ENCODE data around the gene SPDYE1. TPM values are rescaled to one million over a fixed set of nuclear protein-coding genes. Genes with fewer than 3 reads are reported as not detected.
"Not testable (repeated sequence)": the region's sequence is repeated elsewhere in the genome, so short reads cannot be mapped to it uniquely, and the experiment has no call there.

Gene SPDYE1
- polyA plus RNA-seq, 1 donor (not counting 4 experiments of a cell fraction or from before 2014, with no cell fraction given), result not detected

DNA sequence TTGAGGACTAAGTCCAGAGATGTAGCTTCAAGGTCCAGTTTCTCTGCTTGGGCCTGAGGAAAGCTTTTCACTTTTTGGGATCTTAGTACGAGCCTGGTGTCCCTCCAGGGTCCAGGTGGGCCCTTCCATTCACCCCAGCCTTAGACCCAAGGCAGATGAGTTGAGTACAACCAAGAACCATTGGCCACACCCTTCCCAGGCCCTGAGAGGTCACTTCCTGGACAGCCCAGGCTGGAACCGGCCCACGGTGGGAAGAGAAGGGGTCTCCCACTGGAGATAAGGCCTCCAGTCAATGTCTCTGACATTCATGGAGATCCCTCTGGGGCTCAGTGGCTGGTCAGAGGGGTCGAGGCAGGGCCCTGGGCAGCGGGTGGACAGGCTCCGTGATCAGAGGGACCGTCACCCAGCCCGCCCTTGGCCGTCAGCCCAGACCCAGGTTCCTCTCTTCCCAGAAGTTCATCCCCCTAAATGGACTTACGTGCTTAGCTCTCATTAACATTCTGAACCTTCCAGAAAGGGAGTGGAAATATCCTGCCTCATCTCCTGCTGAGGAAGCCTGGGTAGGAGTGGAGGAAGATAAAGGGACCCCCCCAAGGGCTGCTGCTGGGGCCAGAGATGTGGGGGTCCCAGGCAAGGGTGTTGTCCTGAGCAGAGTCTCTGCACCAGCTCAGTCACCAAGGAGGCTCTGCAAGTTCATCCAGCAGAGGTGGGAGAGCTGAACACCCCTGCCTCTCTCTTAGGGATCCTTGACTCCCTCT, 22.8 kb upstream of the SPDYE1 start:
- H3K27ac ChIP-seq (ENCODE audit: control insufficient read depth, insufficient read depth, low read length); dilution Hi-C loops (cut with MboI; ENCODE audit: extremely low pct_ligation_motif_present, low sequenced_read_pairs); H3K9ac ChIP-seq (ENCODE audit: control insufficient read depth, extremely low read depth, insufficient read depth, low read length); H3K4me1 ChIP-seq (ENCODE audit: control insufficient read depth, extremely low read depth, insufficient read depth, low read length); DNase-seq (ENCODE audit: low read depth, low spot score); H3K4me2 ChIP-seq (ENCODE audit: control insufficient read depth, extremely low read depth, insufficient read depth, low read depth, low read length); H3K79me2 ChIP-seq (ENCODE audit: control insufficient read depth, insufficient read depth, low read length); H3K9me1 ChIP-seq (ENCODE audit: control insufficient read depth, extremely low read depth, insufficient read depth, low read length); H4K20me1 ChIP-seq (ENCODE audit: control insufficient read depth, extremely low read depth, insufficient read depth, low read length); H3K27me3 ChIP-seq (ENCODE audit: control insufficient read depth, extremely low read depth, insufficient read depth, low read length); H3K4me3 ChIP-seq (ENCODE audit: control insufficient read depth in 2 of 3, extremely low read depth in 1 of 3, insufficient read depth in 2 of 3, low read depth in 1 of 3, low read length in 3 of 3); H3K36me3 ChIP-seq (ENCODE audit: control insufficient read depth in 2 of 2, extremely low read depth in 1 of 2, insufficient read depth in 2 of 2, low read length in 2 of 2); H2AFZ ChIP-seq (ENCODE audit: control insufficient read depth, low read length); H3K9me3 ChIP-seq (ENCODE audit: control insufficient read depth, low read depth, low read length); FAIRE-seq: not testable (repeated sequence)

DNA sequence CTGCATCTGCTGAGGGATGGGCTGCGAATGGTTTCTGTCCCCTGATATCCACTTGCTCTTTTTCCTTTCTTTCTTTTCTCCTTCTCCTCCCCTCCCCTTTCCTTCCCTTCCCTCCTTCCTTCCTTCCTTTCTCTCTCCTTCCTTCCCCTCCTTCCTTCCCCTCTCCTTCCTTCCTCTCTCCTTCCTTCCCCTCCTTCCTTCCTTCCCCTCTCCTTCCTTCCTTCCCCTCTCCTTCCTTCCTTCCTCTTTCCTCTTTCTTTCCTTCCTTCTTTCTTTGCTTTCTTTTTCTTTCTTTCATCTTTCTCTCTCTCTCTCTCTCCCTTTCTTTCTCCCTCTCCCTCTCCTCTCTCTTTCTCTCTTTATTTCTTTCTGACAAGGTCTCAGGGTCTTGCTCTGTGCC, 20.2 kb upstream of the SPDYE1 start:
- dilution Hi-C loops (cut with MboI; ENCODE audit: extremely low pct_ligation_motif_present, low sequenced_read_pairs), result no loop called here
- Histone ChIP-seq H3K4me2 (ENCODE audit: control insufficient read depth, extremely low read depth, insufficient read depth, low read depth, low read length) (no peak overlapping the region), H3K27me3 (ENCODE audit: control insufficient read depth, extremely low read depth, insufficient read depth, low read length) (no peaks in the 10 kb centered on the region), H3K36me3 (ENCODE audit: control insufficient read depth in 2 of 2, extremely low read depth in 1 of 2, insufficient read depth in 2 of 2, low read length in 2 of 2) (no peaks in the 10 kb centered on the region), H4K20me1 (ENCODE audit: control insufficient read depth, extremely low read depth, insufficient read depth, low read length) (no peaks in the 10 kb centered on the region), H2AFZ (ENCODE audit: control insufficient read depth, low read length) (no peak overlapping the region), H3K9ac (ENCODE audit: control insufficient read depth, extremely low read depth, insufficient read depth, low read length) (no peak overlapping the region), H3K27ac (ENCODE audit: control insufficient read depth, insufficient read depth, low read length) (no peak overlapping the region), H3K9me3 (ENCODE audit: control insufficient read depth, low read depth, low read length) (no peaks in the 10 kb centered on the region), H3K4me3 (ENCODE audit: control insufficient read depth in 2 of 3, extremely low read depth in 1 of 3, insufficient read depth in 2 of 3, low read depth in 1 of 3, low read length in 3 of 3) (no peak overlapping the region), H3K79me2 (ENCODE audit: control insufficient read depth, insufficient read depth, low read length) (no peaks in the 10 kb centered on the region), H3K4me1 (ENCODE audit: control insufficient read depth, extremely low read depth, insufficient read depth, low read length) (no peaks in the 10 kb centered on the region), H3K9me1 (ENCODE audit: control insufficient read depth, extremely low read depth, insufficient read depth, low read length) (no peaks in the 10 kb centered on the region)
- DNase-seq (ENCODE audit: low read depth, low spot score) (no peak), FAIRE-seq (no peak)
- TF ChIP-seq CTCF (optimal IDR thresholded peaks at IDR 0.05 in 1 of 3, IDR thresholded peaks at IDR 0.05 in 1 of 3, conservative IDR thresholded peaks at IDR 0.05 in 1 of 3; ENCODE audit: extremely low read depth in 1 of 3, insufficient read depth in 2 of 3, low read length in 3 of 3), result no peak
- no peak for TF ChIP-seq EZH2 (IDR thresholded peaks at IDR 0.05; ENCODE audit: low read length)

- H3K4me2 ChIP-seq (ENCODE audit: control insufficient read depth, extremely low read depth, insufficient read depth, low read depth, low read length); H3K9ac ChIP-seq (ENCODE audit: control insufficient read depth, extremely low read depth, insufficient read depth, low read length); H3K9me3 ChIP-seq (ENCODE audit: control insufficient read depth, low read depth, low read length); H3K27me3 ChIP-seq (ENCODE audit: control insufficient read depth, extremely low read depth, insufficient read depth, low read length); H3K79me2 ChIP-seq (ENCODE audit: control insufficient read depth, insufficient read depth, low read length); H3K4me3 ChIP-seq (ENCODE audit: control insufficient read depth in 2 of 3, extremely low read depth in 1 of 3, insufficient read depth in 2 of 3, low read depth in 1 of 3, low read length in 3 of 3); DNase-seq (ENCODE audit: low read depth, low spot score); dilution Hi-C loops (cut with MboI; ENCODE audit: extremely low pct_ligation_motif_present, low sequenced_read_pairs); H4K20me1 ChIP-seq (ENCODE audit: control insufficient read depth, extremely low read depth, insufficient read depth, low read length); H3K9me1 ChIP-seq (ENCODE audit: control insufficient read depth, extremely low read depth, insufficient read depth, low read length); H3K4me1 ChIP-seq (ENCODE audit: control insufficient read depth, extremely low read depth, insufficient read depth, low read length); H3K36me3 ChIP-seq (ENCODE audit: control insufficient read depth in 2 of 2, extremely low read depth in 1 of 2, insufficient read depth in 2 of 2, low read length in 2 of 2); H3K27ac ChIP-seq (ENCODE audit: control insufficient read depth, insufficient read depth, low read length); FAIRE-seq; H2AFZ ChIP-seq (ENCODE audit: control insufficient read depth, low read length): not testable (repeated sequence)
Measured at GRCh38 chr7:43978102-43978501, 19.6 kb upstream of the SPDYE1 start.

DNA sequence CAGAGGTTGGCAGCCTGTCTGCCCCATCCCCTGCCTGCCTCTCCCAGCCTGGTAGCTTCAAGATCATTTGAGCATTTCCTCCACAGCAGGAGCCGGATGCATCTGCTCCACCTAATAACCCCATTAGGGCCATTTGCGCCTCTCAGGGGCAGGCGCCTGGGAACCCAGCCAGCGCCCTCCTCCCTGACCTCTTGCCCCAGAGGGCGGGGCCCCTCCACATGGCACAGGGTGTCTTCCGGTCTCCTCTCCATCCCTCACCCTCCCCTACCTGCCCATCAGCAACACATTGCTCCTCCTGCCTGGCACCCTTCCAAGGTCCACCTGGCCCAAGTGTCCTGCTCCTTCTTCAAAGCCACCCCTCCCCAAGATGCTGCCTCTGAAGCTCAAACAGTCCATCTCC, 14.8 kb upstream of the SPDYE1 start:
- FAIRE-seq; H2AFZ ChIP-seq (ENCODE audit: control insufficient read depth, low read length); H3K9me1 ChIP-seq (ENCODE audit: control insufficient read depth, extremely low read depth, insufficient read depth, low read length); H3K4me2 ChIP-seq (ENCODE audit: control insufficient read depth, extremely low read depth, insufficient read depth, low read depth, low read length); H3K79me2 ChIP-seq (ENCODE audit: control insufficient read depth, insufficient read depth, low read length); H3K4me3 ChIP-seq (ENCODE audit: control insufficient read depth in 2 of 3, extremely low read depth in 1 of 3, insufficient read depth in 2 of 3, low read depth in 1 of 3, low read length in 3 of 3); H3K36me3 ChIP-seq (ENCODE audit: control insufficient read depth in 2 of 2, extremely low read depth in 1 of 2, insufficient read depth in 2 of 2, low read length in 2 of 2); dilution Hi-C loops (cut with MboI; ENCODE audit: extremely low pct_ligation_motif_present, low sequenced_read_pairs); H3K4me1 ChIP-seq (ENCODE audit: control insufficient read depth, extremely low read depth, insufficient read depth, low read length); DNase-seq (ENCODE audit: low read depth, low spot score); H3K27me3 ChIP-seq (ENCODE audit: control insufficient read depth, extremely low read depth, insufficient read depth, low read length); H4K20me1 ChIP-seq (ENCODE audit: control insufficient read depth, extremely low read depth, insufficient read depth, low read length); H3K9ac ChIP-seq (ENCODE audit: control insufficient read depth, extremely low read depth, insufficient read depth, low read length); H3K27ac ChIP-seq (ENCODE audit: control insufficient read depth, insufficient read depth, low read length); H3K9me3 ChIP-seq (ENCODE audit: control insufficient read depth, low read depth, low read length): not testable (repeated sequence)

Data from keratinocyte (primary cell).